T-cell (primary cell): Measurements from ENCODE around the gene UGT1A1. TPM values are rescaled to one million over a fixed set of nuclear protein-coding genes. Genes with fewer than 3 reads are reported as not detected.

ENCODE experiments used
- ATAC-seq, 4 experiments: fragments of 200-7000 bp in 3 of 4; fragments of 150-1000 bp in 1 of 4; cut with Tn5 transposase; replicated peaks in 1 of 4; 1 replicate in 3 of 4; 2 replicates in 1 of 4; pipeline ENCODE4 v1.10.0; 2021; ENCODE audit warnings: moderate library complexity in 3 of 4, mild to moderate bottlenecking in 2 of 4, moderate number of reproducible peaks in 1 of 4
- CTCF ChIA-PET, 2 donors: fragments of 300-600 bp; sonication (Branson Sonifier 250); formaldehyde crosslinking; loops; one replicate each; lab custom pipeline; 2022; ENCODE audit warnings: antibody characterized with exemption in 2 of 2; lab: Charles Lee
- POLR2A ChIA-PET, 2 donors: fragments of 300-600 bp; sonication (Branson Sonifier 250); formaldehyde crosslinking; loops; one replicate each; lab custom pipeline; 2022; ENCODE audit warnings: antibody characterized with exemption in 2 of 2; lab: Charles Lee
- DNase-seq, 35 experiments: peaks; one replicate each; pipeline versions ENCODE4 v3.0.0 to v3.0.0-alpha.2; 2013 to 2023
- H3K27ac ChIP-seq: one replicate; pipeline ENCODE4 v1.5.1; 2013; ENCODE audit warnings: low read length
- H3K27me3 ChIP-seq, 2 experiments: replicated peaks in 1 of 2; 1 replicate in 1 of 2; 2 replicates in 1 of 2; pipeline versions ENCODE4 v1.6.1 to v1.7.0; 2013; ENCODE audit warnings: low read length in 1 of 2, mixed read lengths in 1 of 2; ENCODE audit not compliant: control insufficient read depth in 2 of 2, insufficient read depth in 2 of 2; ENCODE audit errors: extremely low read depth in 1 of 2
- H3K36me3 ChIP-seq, 2 donors: 1 replicate in 1 of 2; 2 replicates in 1 of 2; pipeline versions ENCODE4 v1.6.1 to v1.7.0; 2013; ENCODE audit warnings: low read length in 1 of 2; ENCODE audit not compliant: control insufficient read depth in 2 of 2, insufficient read depth in 1 of 2; ENCODE audit errors: extremely low read depth in 1 of 2
- H3K4me1 ChIP-seq, 2 experiments: 1 replicate in 1 of 2; 2 replicates in 1 of 2; pipeline versions ENCODE4 v1.6.1 to v1.7.0; 2013; ENCODE audit warnings: low read length in 2 of 2, mixed read lengths in 1 of 2; ENCODE audit not compliant: insufficient read depth in 2 of 2, control insufficient read depth in 1 of 2; ENCODE audit errors: extremely low read depth in 1 of 2
- H3K4me3 ChIP-seq, 2 donors: 1 replicate in 1 of 2; 2 replicates in 1 of 2; pipeline versions ENCODE4 v1.5.1 to v1.7.0; 2013; ENCODE audit warnings: mild to moderate bottlenecking in 2 of 2, low read length in 1 of 2, moderate library complexity in 1 of 2; ENCODE audit not compliant: control insufficient read depth in 1 of 2; ENCODE audit errors: extremely low read depth in 1 of 2
- H3K9me3 ChIP-seq: 2 replicates; pipeline ENCODE4 v1.7.0; 2013
- H3K27ac Mint-ChIP-seq, 2 donors: one replicate each; pipeline ENCODE4 v1.8.0; 2020 to 2021; ENCODE audit warnings: mild to moderate bottlenecking in 2 of 2, mixed read lengths in 2 of 2
- H3K27me3 Mint-ChIP-seq, 2 donors: one replicate each; pipeline ENCODE4 v1.8.0; 2021 to 2022; ENCODE audit warnings: mixed read lengths in 2 of 2
- H3K36me3 Mint-ChIP-seq: one replicate; pipeline ENCODE4 v1.8.0; 2021; ENCODE audit warnings: mixed read lengths
- H3K4me1 Mint-ChIP-seq, 3 donors: one replicate each; pipeline ENCODE4 v1.8.0; 2020 to 2022; ENCODE audit warnings: mixed read lengths in 3 of 3, mild to moderate bottlenecking in 1 of 3
- H3K4me3 Mint-ChIP-seq, 3 donors: one replicate each; pipeline ENCODE4 v1.8.0; 2020 to 2022; ENCODE audit warnings: mild to moderate bottlenecking in 3 of 3, mixed read lengths in 3 of 3, moderate library complexity in 3 of 3
- H3K9me3 Mint-ChIP-seq, 3 donors: one replicate each; pipeline ENCODE4 v1.8.0; 2020 to 2022; ENCODE audit warnings: mixed read lengths in 3 of 3
- WGBS: methylation state at CpG from one replicate; pipeline ENCODE4 v1.1.5; 2013; ENCODE audit warnings: missing lambda C conversion rate; ENCODE audit not compliant: insufficient coverage; 5-methylcytosine and 5-hydroxymethylcytosine counted together
- total RNA-seq, 35 experiments: library from RNA in 6 of 35; stranded (reverse) in 6 of 35; fragments of 120-200 nt in 1 of 35; gene quantifications; one replicate each; pipeline versions ENCODE4 v1.2.1 to v1.2.4 and lab custom pipeline; 2013 to 2026

The UGT1A1 gene
- not detected for total RNA-seq
- total RNA-seq (2013): not detected
- 0 reads per million in 29 experiments for total RNA-seq (lab: John Stamatoyannopoulos, UW)

DNA sequence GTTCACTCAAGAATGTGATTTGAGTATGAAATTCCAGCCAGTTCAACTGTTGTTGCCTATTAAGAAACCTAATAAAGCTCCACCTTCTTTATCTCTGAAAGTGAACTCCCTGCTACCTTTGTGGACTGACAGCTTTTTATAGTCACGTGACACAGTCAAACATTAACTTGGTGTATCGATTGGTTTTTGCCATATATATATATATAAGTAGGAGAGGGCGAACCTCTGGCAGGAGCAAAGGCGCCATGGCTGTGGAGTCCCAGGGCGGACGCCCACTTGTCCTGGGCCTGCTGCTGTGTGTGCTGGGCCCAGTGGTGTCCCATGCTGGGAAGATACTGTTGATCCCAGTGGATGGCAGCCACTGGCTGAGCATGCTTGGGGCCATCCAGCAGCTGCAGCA is at the start of gene UGT1A1:
TSS of gene UGT1A1 (plus strand) at position 228 of the 400 bp plus-strand sequence. CDS start at position 246, 18 bp downstream.
- ATAC-seq (no peak), DNase-seq (no peak)
- Histone ChIP-seq H3K36me3 (no peaks in the 10 kb centered on the region), H3K4me3 (no peak within 1 kb of the TSS), H3K27me3 (peaks cover 0 to 4% of the 10 kb centered on the region in 2 experiments), H3K9me3 (no peaks in the 10 kb centered on the region), H3K4me1 (no peaks in the 10 kb centered on the region), H3K27ac (no peak within 1 kb of the TSS)
- no peaks in the 10 kb centered on the region for H3K9me3 Mint-ChIP-seq
- peaks cover 12 to 16% of the 10 kb centered on the region in 2 donors for H3K27me3 Mint-ChIP-seq
- POLR2A ChIA-PET: no interaction called here
- H3K27ac Mint-ChIP-seq: no peak within 1 kb of the TSS
- 90% methylated on average over 6 of the region's 6 CpGs for WGBS
- no peaks in the 10 kb centered on the region for H3K4me1 Mint-ChIP-seq
- H3K36me3 Mint-ChIP-seq: no peaks in the 10 kb centered on the region
- CTCF ChIA-PET: no interaction called here
- H3K4me3 Mint-ChIP-seq: no peak within 1 kb of the TSS

DNA sequence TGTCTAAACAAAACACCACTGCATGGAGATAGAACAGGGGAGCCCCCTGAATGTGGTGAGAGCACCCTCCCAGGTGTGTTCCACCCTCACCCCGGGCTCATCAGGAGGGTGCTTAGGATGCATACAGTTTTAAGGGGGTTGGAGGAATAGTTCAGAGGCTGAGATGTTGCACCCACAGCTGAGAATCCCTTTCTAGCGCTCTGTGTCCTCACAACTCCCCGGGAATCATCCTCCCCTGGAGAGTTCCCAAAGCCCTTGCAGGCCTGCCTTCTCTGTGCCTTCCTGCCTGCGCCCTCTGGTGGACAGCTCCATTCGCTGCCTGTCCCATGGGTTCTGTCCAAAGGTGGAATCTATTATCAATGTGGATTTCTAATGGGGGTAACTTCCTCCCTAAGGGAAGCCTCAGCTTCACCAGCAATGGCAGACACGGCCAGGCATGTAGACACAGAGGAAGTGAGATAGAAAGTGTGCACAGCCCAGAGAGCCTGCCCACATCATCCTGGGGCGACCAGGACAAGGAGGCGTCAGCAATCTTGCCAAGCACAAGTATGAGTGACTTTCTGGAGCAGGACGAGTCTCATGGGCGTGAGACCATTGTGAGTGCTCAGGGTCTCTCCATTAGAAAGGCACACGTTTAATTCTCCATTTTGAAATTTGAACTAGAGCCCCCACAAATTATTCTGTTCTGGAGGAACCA is 48.6 kb upstream of the UGT1A1 start:
- POLR2A ChIA-PET: no interaction called here
- H3K9me3 Mint-ChIP-seq: no peaks in the 10 kb centered on the region
- H3K27me3 Mint-ChIP-seq: peaks cover 25 to 45% of the 10 kb centered on the region in 2 donors
- Histone ChIP-seq H3K4me1 (no peaks in the 10 kb centered on the region), H3K4me3 (no peak overlapping the region), H3K27me3 (peaks cover 0 to 18% of the 10 kb centered on the region in 2 experiments), H3K27ac (no peak overlapping the region), H3K9me3 (no peaks in the 10 kb centered on the region), H3K36me3 (no peaks in the 10 kb centered on the region)
- H3K27ac Mint-ChIP-seq: no peak overlapping the region
- DNase-seq: peak in 34 of 35 experiments; percentile 5 to 73 (median 50)
- peak in 2 of 4 experiments; percentile 64 to 73 for ATAC-seq
- no peak overlapping the region for H3K4me3 Mint-ChIP-seq
- 53% methylated on average over 3 of the region's 11 CpGs for WGBS
- H3K36me3 Mint-ChIP-seq: no peaks in the 10 kb centered on the region
- no peaks in the 10 kb centered on the region for H3K4me1 Mint-ChIP-seq
- CTCF ChIA-PET: interaction anchor here in 1 of 2 donors (0.8 to 1.0 kb wide), 2 partner anchors 101 to 858 kb away, joined by 3 read pairs; no protein-coding TSS in a partner anchor

DNA sequence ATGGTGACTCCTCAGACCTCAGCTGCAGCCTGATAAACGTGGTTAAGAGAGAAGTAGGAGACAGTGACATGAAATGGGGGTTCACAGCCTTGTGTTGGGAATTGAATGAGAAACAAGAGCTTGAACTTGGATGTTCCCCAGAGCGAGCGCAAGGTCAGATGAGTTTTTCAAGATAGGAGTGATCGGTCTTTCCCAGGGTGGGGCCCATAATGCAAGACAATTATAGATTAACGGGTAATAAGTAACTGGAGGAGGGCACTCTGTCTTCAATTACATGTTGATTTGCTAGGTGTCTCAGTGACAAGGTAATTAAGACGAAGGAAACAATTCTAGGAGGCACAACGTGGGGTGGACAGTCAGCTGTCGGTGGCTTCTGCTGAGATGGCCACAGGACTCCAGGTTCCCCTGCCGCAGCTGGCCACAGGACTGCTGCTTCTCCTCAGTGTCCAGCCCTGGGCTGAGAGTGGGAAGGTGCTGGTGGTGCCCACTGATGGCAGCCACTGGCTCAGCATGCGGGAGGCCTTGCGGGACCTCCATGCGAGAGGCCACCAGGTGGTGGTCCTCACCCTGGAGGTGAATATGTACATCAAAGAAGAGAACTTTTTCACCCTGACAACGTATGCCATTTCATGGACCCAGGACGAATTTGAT is 47.3 kb upstream of the UGT1A1 start, which contains the start of gene UGT1A5:
TSS of gene UGT1A5 (plus strand) at position 297 of the 651 bp plus-strand sequence. CDS start at position 382, 85 bp downstream.
- CTCF ChIA-PET: no interaction called here
- no peaks in the 10 kb centered on the region for H3K9me3 Mint-ChIP-seq

DNA sequence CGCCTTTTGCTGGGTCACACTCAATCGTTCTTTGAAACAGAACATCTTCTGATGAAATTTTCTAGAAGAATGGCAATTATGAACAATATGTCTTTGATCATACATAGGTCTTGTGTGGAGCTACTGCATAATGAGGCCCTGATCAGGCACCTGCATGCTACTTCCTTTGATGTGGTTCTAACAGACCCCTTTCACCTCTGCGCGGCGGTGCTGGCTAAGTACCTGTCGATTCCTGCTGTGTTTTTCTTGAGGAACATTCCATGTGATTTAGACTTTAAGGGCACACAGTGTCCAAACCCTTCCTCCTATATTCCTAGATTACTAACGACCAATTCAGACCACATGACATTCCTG is 46.8 kb upstream of the UGT1A1 start:
- no peak overlapping the region for H3K27ac Mint-ChIP-seq
- DNase-seq (no peak), ATAC-seq (no peak)
- no peak overlapping the region for H3K4me3 ChIP-seq
- H3K27ac ChIP-seq: no peak overlapping the region
- no peaks in the 10 kb centered on the region for H3K4me1 Mint-ChIP-seq
- H3K27me3 ChIP-seq: peaks cover 0 to 23% of the 10 kb centered on the region in 2 experiments
- H3K9me3 Mint-ChIP-seq: no peaks in the 10 kb centered on the region
- CTCF ChIA-PET: no interaction called here
- H3K4me3 Mint-ChIP-seq: no peak overlapping the region
- H3K36me3 Mint-ChIP-seq: no peaks in the 10 kb centered on the region
- WGBS: 45% methylated on average over 2 of the region's 7 CpGs
- peaks cover 33 to 50% of the 10 kb centered on the region in 2 donors for H3K27me3 Mint-ChIP-seq
- H3K36me3 ChIP-seq: no peaks in the 10 kb centered on the region
- no peaks in the 10 kb centered on the region for H3K4me1 ChIP-seq
- POLR2A ChIA-PET: no interaction called here
- H3K9me3 ChIP-seq: no peaks in the 10 kb centered on the region

More for the DNA sequence above, 47.3 kb upstream of the UGT1A1 start, which contains the start of gene UGT1A5:
- ATAC-seq (no peak), DNase-seq (no peak)
- H3K27me3 Mint-ChIP-seq: peaks cover 31 to 50% of the 10 kb centered on the region in 2 donors
- Histone ChIP-seq H3K27me3 (peaks cover 0 to 20% of the 10 kb centered on the region in 2 experiments), H3K9me3 (no peaks in the 10 kb centered on the region), H3K4me3 (no peak within 1 kb of the TSS), H3K4me1 (no peaks in the 10 kb centered on the region), H3K36me3 (no peaks in the 10 kb centered on the region), H3K27ac (no peak within 1 kb of the TSS)
- no peak within 1 kb of the TSS for H3K27ac Mint-ChIP-seq
- 70% methylated on average over 11 of the region's 14 CpGs for WGBS
- H3K4me3 Mint-ChIP-seq: no peak within 1 kb of the TSS
- POLR2A ChIA-PET: no interaction called here
- H3K4me1 Mint-ChIP-seq: no peaks in the 10 kb centered on the region
- no peaks in the 10 kb centered on the region for H3K36me3 Mint-ChIP-seq

DNA sequence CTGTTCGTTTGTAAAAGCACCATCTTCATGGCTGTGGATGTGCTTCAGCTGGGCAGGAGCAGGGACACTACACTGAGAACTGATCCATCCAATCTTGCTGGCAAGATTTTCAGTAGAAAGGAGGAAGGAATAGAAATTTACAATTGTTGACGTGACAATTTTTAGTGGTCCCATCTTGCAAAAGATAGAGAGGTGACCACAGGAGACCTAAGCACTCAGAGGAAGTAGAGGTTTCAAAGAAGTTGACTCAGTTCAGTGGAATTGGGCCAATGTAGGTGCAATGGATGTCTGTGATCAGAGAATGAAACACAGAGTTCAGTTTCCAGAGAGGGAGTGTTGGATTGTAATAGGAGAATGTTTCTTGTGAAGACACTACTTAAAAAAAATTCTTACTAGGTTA is 45.9 kb upstream of the UGT1A1 start:
- H3K9me3 ChIP-seq: no peaks in the 10 kb centered on the region
- H3K36me3 Mint-ChIP-seq: no peaks in the 10 kb centered on the region
- H3K36me3 ChIP-seq: no peaks in the 10 kb centered on the region
- no peak overlapping the region for H3K4me3 ChIP-seq
- peaks cover 36 to 50% of the 10 kb centered on the region in 2 donors for H3K27me3 Mint-ChIP-seq
- no peak overlapping the region for H3K27ac Mint-ChIP-seq
- CTCF ChIA-PET: no interaction called here
- no peak for DNase-seq
- no peaks in the 10 kb centered on the region for H3K4me1 ChIP-seq
- 61% methylated on average over 2 of the region's 2 CpGs for WGBS
- no peak overlapping the region for H3K4me3 Mint-ChIP-seq
- POLR2A ChIA-PET: no interaction called here
- H3K4me1 Mint-ChIP-seq: no peaks in the 10 kb centered on the region
- no peaks in the 10 kb centered on the region for H3K9me3 Mint-ChIP-seq
- ATAC-seq: no peak
- H3K27ac ChIP-seq: no peak overlapping the region
- peaks cover 0 to 24% of the 10 kb centered on the region in 2 experiments for H3K27me3 ChIP-seq

DNA sequence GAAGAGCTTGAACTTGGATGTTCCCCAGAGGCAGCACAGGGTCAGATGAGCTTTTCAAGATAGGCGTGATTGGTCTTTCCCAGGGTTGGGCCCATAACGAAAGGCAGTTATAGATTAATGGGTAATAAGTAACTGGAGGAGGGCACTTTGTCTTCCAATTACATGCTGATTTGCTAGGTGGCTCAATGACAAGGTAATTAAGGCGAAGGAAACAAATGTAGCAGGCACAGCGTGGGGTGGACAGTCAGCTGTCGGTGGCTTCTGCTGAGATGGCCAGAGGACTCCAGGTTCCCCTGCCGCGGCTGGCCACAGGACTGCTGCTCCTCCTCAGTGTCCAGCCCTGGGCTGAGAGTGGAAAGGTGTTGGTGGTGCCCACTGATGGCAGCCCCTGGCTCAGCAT is 41.5 kb upstream of the UGT1A1 start, which contains the start of gene UGT1A4:
TSS of gene UGT1A4 (plus strand) at position 185 of the 400 bp plus-strand sequence. CDS start at position 270, 85 bp downstream.
- H3K36me3 ChIP-seq: no peaks in the 10 kb centered on the region
- CTCF ChIA-PET: no interaction called here
- H3K27ac Mint-ChIP-seq: no peak within 1 kb of the TSS

More for the DNA sequence above, 41.5 kb upstream of the UGT1A1 start, which contains the start of gene UGT1A4:
- H3K9me3 ChIP-seq: no peaks in the 10 kb centered on the region
- no peak within 1 kb of the TSS for H3K4me3 ChIP-seq
- peaks cover 44 to 48% of the 10 kb centered on the region in 2 donors for H3K27me3 Mint-ChIP-seq
- no peaks in the 10 kb centered on the region for H3K9me3 Mint-ChIP-seq
- no peaks in the 10 kb centered on the region for H3K4me1 Mint-ChIP-seq
- DNase-seq (no peak), ATAC-seq (no peak)
- POLR2A ChIA-PET: no interaction called here
- no peaks in the 10 kb centered on the region for H3K4me1 ChIP-seq
- no peak within 1 kb of the TSS for H3K4me3 Mint-ChIP-seq
- H3K27ac ChIP-seq: no peak within 1 kb of the TSS
- peaks cover 2 to 18% of the 10 kb centered on the region in 2 experiments for H3K27me3 ChIP-seq
- WGBS: 81% methylated on average over 7 of the region's 7 CpGs
- H3K36me3 Mint-ChIP-seq: no peaks in the 10 kb centered on the region
